SKM-1 treated with dmso at 0.1 percent for 144 hours (cell line): ENCODE results near the gene THADA.
"Not testable (repeated sequence)": the region's sequence is repeated elsewhere in the genome, so short reads cannot be mapped to it uniquely, and the experiment has no call there.

Experiments used
- DNase-seq: peaks from one replicate; lab custom pipeline; 2025; ENCODE audit not compliant: unreplicated experiment; lab: John Stamatoyannopoulos, UW

Gene THADA

GRCh38 chr2:43595603-43596412 is at the start of gene THADA:
Gene THADA (minus strand): TSS chr2:43596038. CDS start chr2:43592392, 3,646 bp downstream.
- DNase-seq = peak; percentile 98

GRCh38 chr2:43643680-43644079 is 47.8 kb upstream of the THADA start:
- no peak for DNase-seq

- DNase-seq = no peak
Observed at GRCh38 chr2:43642363-43642762, 46.5 kb upstream of the THADA start.

- peak; percentile 82 for DNase-seq
Observed at GRCh38 chr2:43637030-43637803, 41.4 kb upstream of the THADA start, which contains the start of gene PLEKHH2. Gene PLEKHH2 (plus strand): TSS chr2:43637260. CDS start chr2:43644674, 7,414 bp downstream.

- no peak for DNase-seq
Observed at GRCh38 chr2:43636621-43637020, 40.8 kb upstream of the THADA start.

- not testable (repeated sequence) for DNase-seq
Observed at GRCh38 chr2:43636153-43636552, 40.3 kb upstream of the THADA start.

- DNase-seq = no peak
Observed at GRCh38 chr2:43634604-43635306, 38.9 kb upstream of the THADA start.

- DNase-seq = no peak
Observed at GRCh38 chr2:43631618-43632317, 35.9 kb upstream of the THADA start.

- DNase-seq = no peak
Observed at GRCh38 chr2:43622931-43623451, 27.2 kb upstream of the THADA start.

GRCh38 chr2:43619511-43619910 is 23.7 kb upstream of the THADA start:
- DNase-seq = no peak

- DNase-seq = no peak
Observed at GRCh38 chr2:43616967-43617680, 21.3 kb upstream of the THADA start.

- DNase-seq = no peak
Observed at GRCh38 chr2:43612944-43613343, 17.1 kb upstream of the THADA start.

GRCh38 chr2:43611987-43612894 is 16.4 kb upstream of the THADA start:
- peak; percentile 60 for DNase-seq

GRCh38 chr2:43610361-43610760 is 14.5 kb upstream of the THADA start:
- DNase-seq = no peak

- peak; percentile 22 for DNase-seq
Observed at GRCh38 chr2:43609290-43609918, 13.6 kb upstream of the THADA start.

GRCh38 chr2:43605851-43606250 is 10.0 kb upstream of the THADA start:
- DNase-seq = no peak

- peak; percentile 56 for DNase-seq
Observed at GRCh38 chr2:43605079-43605655, 9.3 kb upstream of the THADA start.

- no peak for DNase-seq
Observed at GRCh38 chr2:43604674-43605073, 8.8 kb upstream of the THADA start.
